BE2C (cell line): ENCODE measurements around the gene RABAC1.

ENCODE experiments used
- DNase-seq: peaks from one replicate; pipeline ENCODE4 v3.0.0-alpha.2; 2020
- H3K27me3 ChIP-seq: fragments of 250-450 bp; sonication (Bioruptor Pico); 2 replicates; pipeline ENCODE4 v1.5.1; 2020; ENCODE audit warnings: mild to moderate bottlenecking
- H3K36me3 ChIP-seq: fragments of 250-450 bp; sonication (Bioruptor Pico); 2 replicates; pipeline ENCODE4 v1.5.1; 2020; ENCODE audit warnings: mild to moderate bottlenecking
- H3K4me1 ChIP-seq: fragments of 250-450 bp; sonication (Bioruptor Pico); 2 replicates; pipeline ENCODE4 v1.5.1; 2020
- H3K4me3 ChIP-seq: 2 replicates; pipeline ENCODE4 v1.5.1; 2011; ENCODE audit warnings: low read depth, low read length
- H3K9me3 ChIP-seq: fragments of 250-450 bp; sonication (Bioruptor Pico); 2 replicates; pipeline ENCODE4 v1.5.1; 2020
- TF ChIP-seq, protein P1 (sequence below): IDR thresholded peaks from 2 replicates; pipeline ENCODE4 v1.5.1; 2012; ENCODE audit warnings: mild to moderate bottlenecking, low read depth, low read length

Gene RABAC1

DNA sequence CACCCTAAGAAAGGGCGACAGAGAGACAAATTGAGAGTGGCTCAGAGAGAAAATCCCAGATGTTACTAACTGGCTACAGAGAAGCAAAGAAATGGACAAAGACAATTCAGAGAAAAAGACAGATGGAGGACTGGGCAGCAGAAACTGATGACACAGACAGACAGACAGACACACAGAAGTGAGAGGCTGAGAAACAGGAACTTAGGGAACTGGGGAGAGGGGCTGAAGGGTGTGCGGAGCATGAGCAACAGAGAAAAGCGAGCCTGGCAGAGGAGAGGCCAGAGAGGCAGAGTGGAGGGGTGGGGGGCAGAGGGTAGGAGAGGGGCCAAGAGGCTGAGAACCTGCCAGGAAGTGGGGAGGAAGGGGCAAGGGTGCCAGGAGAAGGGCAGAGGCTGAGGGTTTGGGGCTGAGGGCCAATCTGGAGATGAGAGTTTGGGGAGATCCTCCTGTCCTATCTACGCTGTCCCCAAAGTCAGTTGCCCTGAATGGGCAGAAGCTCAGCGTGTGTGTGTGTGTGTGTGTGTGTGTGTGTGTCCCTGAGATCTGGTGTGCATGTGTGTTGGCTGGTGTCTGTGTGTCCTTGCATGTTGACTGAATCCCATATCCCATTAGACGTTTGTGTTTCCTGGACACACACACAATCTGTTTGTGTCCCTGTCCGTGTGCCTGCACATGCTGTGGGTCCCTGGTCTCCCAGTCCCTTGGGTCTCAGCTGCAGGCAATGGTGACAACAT is 25.3 kb downstream of the RABAC1 start:
- Histone ChIP-seq H3K36me3 (no peaks in the 10 kb centered on the region), H3K4me3 (no peak overlapping the region), H3K4me1 (no peaks in the 10 kb centered on the region), H3K9me3 (no peaks in the 10 kb centered on the region), H3K27me3 (peaks cover 83% of the 10 kb centered on the region)
- TF ChIP-seq, protein P1, sequence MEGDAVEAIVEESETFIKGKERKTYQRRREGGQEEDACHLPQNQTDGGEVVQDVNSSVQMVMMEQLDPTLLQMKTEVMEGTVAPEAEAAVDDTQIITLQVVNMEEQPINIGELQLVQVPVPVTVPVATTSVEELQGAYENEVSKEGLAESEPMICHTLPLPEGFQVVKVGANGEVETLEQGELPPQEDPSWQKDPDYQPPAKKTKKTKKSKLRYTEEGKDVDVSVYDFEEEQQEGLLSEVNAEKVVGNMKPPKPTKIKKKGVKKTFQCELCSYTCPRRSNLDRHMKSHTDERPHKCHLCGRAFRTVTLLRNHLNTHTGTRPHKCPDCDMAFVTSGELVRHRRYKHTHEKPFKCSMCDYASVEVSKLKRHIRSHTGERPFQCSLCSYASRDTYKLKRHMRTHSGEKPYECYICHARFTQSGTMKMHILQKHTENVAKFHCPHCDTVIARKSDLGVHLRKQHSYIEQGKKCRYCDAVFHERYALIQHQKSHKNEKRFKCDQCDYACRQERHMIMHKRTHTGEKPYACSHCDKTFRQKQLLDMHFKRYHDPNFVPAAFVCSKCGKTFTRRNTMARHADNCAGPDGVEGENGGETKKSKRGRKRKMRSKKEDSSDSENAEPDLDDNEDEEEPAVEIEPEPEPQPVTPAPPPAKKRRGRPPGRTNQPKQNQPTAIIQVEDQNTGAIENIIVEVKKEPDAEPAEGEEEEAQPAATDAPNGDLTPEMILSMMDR = no peak
- DNase-seq = no peak

DNA sequence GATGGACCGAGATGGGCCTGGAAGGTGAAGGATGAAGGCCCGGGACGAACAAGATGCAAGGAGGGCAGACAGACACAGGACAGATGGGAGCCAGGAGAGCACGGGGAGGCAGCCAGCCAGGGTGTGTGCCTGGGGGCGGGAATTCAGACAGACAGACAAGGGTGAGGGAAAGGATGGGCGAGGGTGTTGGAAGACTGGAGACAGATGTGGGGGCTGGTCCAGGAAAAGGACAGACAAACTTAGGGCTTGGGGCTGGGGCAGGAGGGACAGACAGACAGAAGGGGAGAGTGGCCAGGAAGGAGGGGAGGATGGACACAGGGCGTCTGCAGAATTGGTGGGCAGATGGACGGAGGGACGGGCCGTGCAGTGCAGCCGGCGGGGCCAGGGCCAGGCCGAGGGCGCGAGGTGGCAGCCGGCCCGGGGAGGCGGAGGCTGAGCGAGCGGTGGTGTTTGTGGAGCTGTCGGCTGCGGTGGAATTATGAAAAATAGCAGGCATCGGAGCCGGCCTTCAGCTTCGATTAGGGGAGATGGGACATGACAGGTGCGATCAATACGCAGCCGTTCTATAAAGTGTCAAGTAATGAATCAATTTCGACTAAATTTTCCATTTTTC is 26.3 kb downstream of the RABAC1 start:
- no peaks in the 10 kb centered on the region for H3K4me1 ChIP-seq

DNA sequence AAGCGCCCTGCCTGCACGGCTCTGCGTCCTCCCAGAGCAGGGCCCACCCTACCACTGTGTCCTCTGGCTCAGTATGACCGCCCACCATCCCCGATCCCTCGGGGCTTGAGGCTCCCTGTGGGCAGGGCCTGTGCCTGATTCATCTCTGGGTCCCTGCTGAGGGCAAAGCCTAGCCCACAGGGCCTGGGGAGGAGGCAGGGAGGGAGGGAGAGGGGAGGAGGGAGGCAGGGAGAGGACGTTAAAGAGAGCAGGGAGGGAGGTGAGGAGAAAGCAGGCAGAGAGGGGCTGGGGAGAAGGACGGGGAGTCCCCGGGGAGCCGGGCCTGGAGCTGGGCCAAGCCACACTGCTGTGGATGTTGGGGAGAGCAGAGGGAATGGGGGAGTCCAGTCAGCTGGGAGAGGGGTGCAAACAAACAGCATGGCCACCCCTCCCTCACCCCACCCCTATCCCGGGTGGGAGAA is 26.8 kb downstream of the RABAC1 start:
- H3K27me3 ChIP-seq = peaks cover 88% of the 10 kb centered on the region
- no peaks in the 10 kb centered on the region for H3K9me3 ChIP-seq
- no peaks in the 10 kb centered on the region for H3K36me3 ChIP-seq
- DNase-seq = no peak
- TF ChIP-seq, protein P1 = no peak
- H3K4me3 ChIP-seq = no peak overlapping the region
- no peaks in the 10 kb centered on the region for H3K4me1 ChIP-seq

More for the DNA sequence above, 26.3 kb downstream of the RABAC1 start:
- TF ChIP-seq, protein P1 = no peak
- no peaks in the 10 kb centered on the region for H3K9me3 ChIP-seq
- H3K36me3 ChIP-seq = no peaks in the 10 kb centered on the region
- H3K27me3 ChIP-seq = peaks cover 89% of the 10 kb centered on the region
- DNase-seq = no peak
- no peak overlapping the region for H3K4me3 ChIP-seq

DNA sequence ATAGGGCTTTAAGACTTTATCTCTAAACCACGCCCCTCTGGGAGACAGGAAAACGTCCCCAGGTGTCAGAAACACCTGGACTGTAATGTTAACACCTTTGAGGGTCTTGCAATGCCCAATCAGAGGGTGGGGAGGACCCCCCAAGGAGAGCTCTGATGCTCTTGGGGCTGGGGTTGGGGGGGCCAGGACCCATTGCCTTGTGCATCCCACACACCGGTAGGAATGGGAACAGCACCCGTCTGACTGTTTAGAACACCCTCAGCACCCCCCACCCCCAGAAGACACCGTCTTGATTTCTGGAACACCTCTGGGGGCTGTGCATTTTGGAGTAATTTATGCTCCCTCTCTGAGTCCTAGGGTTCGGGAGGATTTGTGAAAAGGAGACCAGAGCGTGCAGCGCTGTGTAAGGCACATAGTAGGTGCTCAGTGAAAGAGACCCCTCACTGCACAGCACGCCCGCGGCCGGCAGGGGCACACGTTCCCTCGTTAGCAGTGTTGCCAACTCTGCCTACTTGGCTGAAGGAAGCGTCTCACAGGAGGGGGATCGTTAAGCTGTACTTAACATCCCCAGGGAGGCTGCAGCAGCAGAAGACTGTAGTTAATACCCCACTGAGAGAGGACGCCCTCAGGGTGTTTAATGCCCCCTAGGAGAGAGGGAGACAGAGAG is 28.1 kb downstream of the RABAC1 start:
- H3K9me3 ChIP-seq = no peaks in the 10 kb centered on the region; the same call in 1 of the 2 replicates
- TF ChIP-seq, protein P1 = no peak
- H3K36me3 ChIP-seq = no peaks in the 10 kb centered on the region
- H3K27me3 ChIP-seq = peaks cover 86% of the 10 kb centered on the region
- no peaks in the 10 kb centered on the region for H3K4me1 ChIP-seq
- H3K4me3 ChIP-seq = no peak overlapping the region
- DNase-seq = no peak

DNA sequence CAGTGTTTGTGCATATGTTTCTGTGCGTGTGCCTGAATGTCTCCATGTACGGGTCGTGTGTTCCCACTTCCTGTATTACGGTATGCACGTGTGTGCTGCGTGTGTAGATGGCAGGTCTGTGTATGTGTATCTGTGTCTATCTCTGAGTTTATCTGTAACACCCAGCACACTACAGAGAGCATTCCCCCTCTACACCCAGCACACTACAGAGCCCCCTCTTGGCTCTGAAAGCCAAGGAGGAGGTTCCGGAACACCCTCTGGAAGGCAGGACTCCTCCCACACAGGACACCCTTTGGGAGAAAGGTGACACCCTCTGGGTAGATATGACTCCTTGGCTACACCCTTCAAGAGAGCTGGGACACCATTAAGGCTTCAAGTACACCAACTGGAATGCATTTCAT is 28.8 kb downstream of the RABAC1 start:
- Histone ChIP-seq H3K4me3 (no peak overlapping the region), H3K4me1 (no peaks in the 10 kb centered on the region), H3K27me3 (peaks cover 83% of the 10 kb centered on the region), H3K9me3 (no peaks in the 10 kb centered on the region; the same call in 1 of the 2 replicates), H3K36me3 (no peaks in the 10 kb centered on the region)
- TF ChIP-seq, protein P1 = no peak
- DNase-seq = no peak
